ENCODE data around the gene SLC9A9. TPM values are rescaled to one million over a fixed set of nuclear protein-coding genes. Genes with fewer than 3 reads are reported as not detected.

SLC9A9 gene
- total and polyA plus RNA-seq, 2 donors from 2014 or later, result 3.7 to 16.5 TPM

GRCh38 chr3:143396790-143397189 is 451.5 kb downstream of the SLC9A9 start:
- no peak for FAIRE-seq
- Histone ChIP-seq H3K9me3 (ENCODE audit: control insufficient read depth in 2 of 3, insufficient read depth in 1 of 3, low read length in 3 of 3) (no peaks in the 10 kb centered on the region), H3K27ac (ENCODE audit: low read depth in 2 of 2, low read length in 2 of 2) (no peak overlapping the region), H3K9ac (ENCODE audit: low read length in 3 of 3) (no peak overlapping the region), H3K27me3 (ENCODE audit: control insufficient read depth, insufficient read depth, low read length) (no peaks in the 10 kb centered on the region), H3K4me1 (ENCODE audit: control insufficient read depth in 2 of 3, insufficient read depth in 2 of 3, low read depth in 1 of 3, low read length in 3 of 3) (no peaks in the 10 kb centered on the region), H3K4me3 (ENCODE audit: low read length in 3 of 3) (no peak overlapping the region), H3K36me3 (ENCODE audit: control insufficient read depth in 2 of 3, insufficient read depth in 3 of 3, low read length in 3 of 3) (no peaks in the 10 kb centered on the region)
- no peak for DNase-seq
- intact Hi-C loops (cut with DNase I), result no loop called here
- TF ChIP-seq, protein P1, sequence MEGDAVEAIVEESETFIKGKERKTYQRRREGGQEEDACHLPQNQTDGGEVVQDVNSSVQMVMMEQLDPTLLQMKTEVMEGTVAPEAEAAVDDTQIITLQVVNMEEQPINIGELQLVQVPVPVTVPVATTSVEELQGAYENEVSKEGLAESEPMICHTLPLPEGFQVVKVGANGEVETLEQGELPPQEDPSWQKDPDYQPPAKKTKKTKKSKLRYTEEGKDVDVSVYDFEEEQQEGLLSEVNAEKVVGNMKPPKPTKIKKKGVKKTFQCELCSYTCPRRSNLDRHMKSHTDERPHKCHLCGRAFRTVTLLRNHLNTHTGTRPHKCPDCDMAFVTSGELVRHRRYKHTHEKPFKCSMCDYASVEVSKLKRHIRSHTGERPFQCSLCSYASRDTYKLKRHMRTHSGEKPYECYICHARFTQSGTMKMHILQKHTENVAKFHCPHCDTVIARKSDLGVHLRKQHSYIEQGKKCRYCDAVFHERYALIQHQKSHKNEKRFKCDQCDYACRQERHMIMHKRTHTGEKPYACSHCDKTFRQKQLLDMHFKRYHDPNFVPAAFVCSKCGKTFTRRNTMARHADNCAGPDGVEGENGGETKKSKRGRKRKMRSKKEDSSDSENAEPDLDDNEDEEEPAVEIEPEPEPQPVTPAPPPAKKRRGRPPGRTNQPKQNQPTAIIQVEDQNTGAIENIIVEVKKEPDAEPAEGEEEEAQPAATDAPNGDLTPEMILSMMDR (IDR thresholded peaks at IDR 0.05; ENCODE audit: borderline replicate concordance, extremely low read depth, insufficient read depth), result no peak

DNA sequence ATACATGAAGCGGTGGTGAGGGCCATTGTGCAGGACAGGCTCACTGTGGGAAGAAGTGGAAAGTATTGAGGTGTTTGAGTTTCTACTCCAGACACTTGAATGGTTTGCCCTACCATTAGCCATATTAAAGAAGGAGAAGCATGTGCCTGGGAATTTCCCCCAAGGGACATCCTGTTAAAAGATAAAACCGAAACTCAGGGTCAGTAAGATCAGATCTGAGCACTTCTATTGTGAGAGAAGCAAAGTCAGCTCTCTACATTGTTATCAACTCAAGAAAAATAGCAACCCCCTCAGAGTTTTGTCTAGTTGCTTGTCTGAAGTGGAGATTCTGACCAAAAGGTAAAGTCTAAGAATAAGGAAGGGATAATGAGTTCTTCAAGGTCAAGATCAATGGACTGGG is 458.9 kb downstream of the SLC9A9 start:
- TF ChIP-seq, protein P1 (IDR thresholded peaks at IDR 0.05; ENCODE audit: borderline replicate concordance, extremely low read depth, insufficient read depth), result no peak
- H3K9ac ChIP-seq (ENCODE audit: low read length in 3 of 3), result no peak overlapping the region
- no peak overlapping the region for H3K4me3 ChIP-seq (ENCODE audit: low read length in 3 of 3)
- DNase-seq (no peak), FAIRE-seq (no peak)
- no peaks in the 10 kb centered on the region for H3K27me3 ChIP-seq (ENCODE audit: control insufficient read depth, insufficient read depth, low read length)
- no peaks in the 10 kb centered on the region for H3K36me3 ChIP-seq (ENCODE audit: control insufficient read depth in 2 of 3, insufficient read depth in 3 of 3, low read length in 3 of 3)
- no peaks in the 10 kb centered on the region for H3K9me3 ChIP-seq (ENCODE audit: control insufficient read depth in 2 of 3, insufficient read depth in 1 of 3, low read length in 3 of 3)
- no peak overlapping the region for H3K27ac ChIP-seq (ENCODE audit: low read depth in 2 of 2, low read length in 2 of 2)
- no peaks in the 10 kb centered on the region for H3K4me1 ChIP-seq (ENCODE audit: control insufficient read depth in 2 of 3, insufficient read depth in 2 of 3, low read depth in 1 of 3, low read length in 3 of 3)
- intact Hi-C loops (cut with DNase I), result no loop called here

GRCh38 chr3:143387425-143387824 is 460.8 kb downstream of the SLC9A9 start:
- DNase-seq, result no peak
- H3K4me3 ChIP-seq (ENCODE audit: low read length in 3 of 3), result no peak overlapping the region
- FAIRE-seq, result no peak
- no peaks in the 10 kb centered on the region for H3K36me3 ChIP-seq (ENCODE audit: control insufficient read depth in 2 of 3, insufficient read depth in 3 of 3, low read length in 3 of 3)
- no peak overlapping the region for H3K27ac ChIP-seq (ENCODE audit: low read depth in 2 of 2, low read length in 2 of 2)
- H3K4me1 ChIP-seq (ENCODE audit: control insufficient read depth in 2 of 3, insufficient read depth in 2 of 3, low read depth in 1 of 3, low read length in 3 of 3), result no peaks in the 10 kb centered on the region
- intact Hi-C loops (cut with DNase I), result no loop called here
- H3K27me3 ChIP-seq (ENCODE audit: control insufficient read depth, insufficient read depth, low read length), result no peaks in the 10 kb centered on the region
- H3K9me3 ChIP-seq (ENCODE audit: control insufficient read depth in 2 of 3, insufficient read depth in 1 of 3, low read length in 3 of 3), result no peaks in the 10 kb centered on the region
- TF ChIP-seq, protein P1 (IDR thresholded peaks at IDR 0.05; ENCODE audit: borderline replicate concordance, extremely low read depth, insufficient read depth), result no peak
- H3K9ac ChIP-seq (ENCODE audit: low read length in 3 of 3), result no peak overlapping the region

DNA sequence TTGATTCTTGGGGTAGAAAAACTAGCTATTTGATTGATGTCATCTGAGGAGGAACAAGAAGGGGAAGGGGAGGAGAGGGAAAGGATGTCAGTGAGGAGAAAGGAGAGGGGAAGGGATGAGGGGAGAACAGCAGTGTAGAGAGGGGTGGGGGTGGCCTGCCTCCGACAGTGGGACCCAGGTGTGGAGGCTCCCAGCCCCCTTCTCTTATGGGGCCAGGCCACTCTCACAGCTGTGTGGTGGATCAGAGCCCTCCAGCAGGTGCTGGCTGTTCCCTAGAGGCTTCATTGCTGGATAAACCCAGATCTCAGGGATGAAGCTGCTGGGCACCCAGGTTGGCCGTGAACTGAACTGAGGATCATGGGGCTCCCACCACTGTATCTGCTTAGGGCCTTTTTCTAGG is 464.2 kb downstream of the SLC9A9 start:
- no peak for FAIRE-seq
- TF ChIP-seq, protein P1 (IDR thresholded peaks at IDR 0.05; ENCODE audit: borderline replicate concordance, extremely low read depth, insufficient read depth), result no peak
- intact Hi-C loops (cut with DNase I), result no loop called here

More for the DNA sequence above, 464.2 kb downstream of the SLC9A9 start:
- no peaks in the 10 kb centered on the region for H3K9me3 ChIP-seq (ENCODE audit: control insufficient read depth in 2 of 3, insufficient read depth in 1 of 3, low read length in 3 of 3)
- H3K4me3 ChIP-seq (ENCODE audit: low read length in 3 of 3), result no peak overlapping the region
- H3K27ac ChIP-seq (ENCODE audit: low read depth in 2 of 2, low read length in 2 of 2), result no peak overlapping the region
- no peak overlapping the region for H3K9ac ChIP-seq (ENCODE audit: low read length in 3 of 3)
- DNase-seq, result no peak
- no peaks in the 10 kb centered on the region for H3K36me3 ChIP-seq (ENCODE audit: control insufficient read depth in 2 of 3, insufficient read depth in 3 of 3, low read length in 3 of 3)
- H3K27me3 ChIP-seq (ENCODE audit: control insufficient read depth, insufficient read depth, low read length), result no peaks in the 10 kb centered on the region
- H3K4me1 ChIP-seq (ENCODE audit: control insufficient read depth in 2 of 3, insufficient read depth in 2 of 3, low read depth in 1 of 3, low read length in 3 of 3), result no peaks in the 10 kb centered on the region
